ENCODE results near the gene PHF3.
"Not testable (repeated sequence)": the region's sequence is repeated elsewhere in the genome, so short reads cannot be mapped to it uniquely, and the experiment has no call there.

The PHF3 gene

DNA sequence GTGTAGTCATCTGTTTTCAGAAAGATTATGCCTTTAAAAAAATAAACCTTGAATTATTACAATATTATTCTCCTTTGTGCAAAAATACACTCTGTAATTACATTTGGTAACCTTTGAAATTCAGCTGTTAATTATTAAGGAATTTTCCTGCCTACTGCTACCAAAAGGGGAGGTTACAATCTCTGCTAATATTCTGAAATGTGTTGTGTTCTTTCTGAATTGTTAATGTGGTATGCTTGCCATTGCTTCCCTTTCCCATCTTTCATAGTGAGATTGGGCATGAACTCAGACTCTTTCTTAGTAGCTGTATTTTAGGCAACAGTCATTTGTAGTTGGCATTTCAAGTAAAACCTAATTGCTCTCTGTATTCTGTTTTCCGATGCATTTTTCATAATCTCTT, 73.0 kb downstream of the PHF3 start:
- DNase-seq (ENCODE audit: low read depth) = no peak

DNA sequence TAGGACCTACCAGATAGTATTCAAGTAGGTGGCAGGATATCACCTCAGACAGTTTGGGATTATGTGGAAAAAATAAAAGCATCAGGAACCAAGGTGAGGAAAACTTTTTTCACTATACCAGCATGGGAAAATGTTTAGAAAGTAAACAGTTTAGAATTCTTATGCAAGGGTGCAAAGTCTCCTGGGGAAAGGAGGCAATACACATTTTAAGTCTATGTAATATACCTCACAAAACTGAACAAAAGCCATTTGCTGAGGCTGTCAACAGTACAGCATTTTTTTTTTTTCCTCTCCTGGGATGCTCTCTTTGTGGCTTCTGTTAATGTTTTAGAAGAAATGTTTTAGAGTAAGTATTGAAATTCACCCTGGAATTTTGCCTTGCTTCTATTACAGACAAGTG, 73.5 kb downstream of the PHF3 start:
- DNase-seq (ENCODE audit: low read depth) = no peak

DNA sequence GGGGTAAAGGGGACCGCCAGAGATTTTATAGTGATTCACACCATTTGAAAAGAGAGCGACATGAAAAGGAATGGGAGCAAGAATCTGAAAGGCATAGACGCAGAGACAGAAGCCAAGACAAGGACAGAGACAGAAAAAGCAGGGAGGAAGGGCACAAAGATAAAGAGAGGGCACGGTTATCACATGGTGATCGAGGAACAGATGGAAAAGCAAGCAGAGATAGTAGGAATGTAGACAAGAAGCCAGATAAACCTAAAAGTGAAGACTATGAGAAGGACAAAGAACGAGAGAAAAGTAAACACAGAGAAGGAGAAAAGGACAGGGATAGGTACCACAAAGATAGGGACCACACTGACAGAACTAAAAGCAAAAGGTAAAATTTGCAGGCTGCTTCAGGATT, 77.7 kb downstream of the PHF3 start:
- DNase-seq (ENCODE audit: low read depth) = no peak

DNA sequence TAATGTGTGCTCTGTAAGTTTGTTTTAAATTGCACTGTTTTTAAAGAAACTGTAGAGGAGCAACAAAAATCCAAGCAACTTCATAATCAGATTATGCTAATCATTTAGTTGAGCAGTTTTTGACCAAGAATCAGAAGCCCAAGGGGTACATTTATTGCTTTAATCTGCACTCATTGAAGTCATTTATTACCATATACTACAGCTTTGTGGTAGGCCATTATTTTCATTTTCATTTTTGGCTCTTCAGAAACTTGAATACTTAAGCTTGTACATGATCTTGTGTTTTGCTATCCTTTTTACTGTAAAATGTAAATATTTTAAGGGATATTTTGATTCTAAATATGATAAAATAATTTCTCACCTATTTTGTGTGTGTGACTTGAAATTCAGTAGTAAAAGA, 78.5 kb downstream of the PHF3 start:
- DNase-seq (ENCODE audit: low read depth) = no peak

DNA sequence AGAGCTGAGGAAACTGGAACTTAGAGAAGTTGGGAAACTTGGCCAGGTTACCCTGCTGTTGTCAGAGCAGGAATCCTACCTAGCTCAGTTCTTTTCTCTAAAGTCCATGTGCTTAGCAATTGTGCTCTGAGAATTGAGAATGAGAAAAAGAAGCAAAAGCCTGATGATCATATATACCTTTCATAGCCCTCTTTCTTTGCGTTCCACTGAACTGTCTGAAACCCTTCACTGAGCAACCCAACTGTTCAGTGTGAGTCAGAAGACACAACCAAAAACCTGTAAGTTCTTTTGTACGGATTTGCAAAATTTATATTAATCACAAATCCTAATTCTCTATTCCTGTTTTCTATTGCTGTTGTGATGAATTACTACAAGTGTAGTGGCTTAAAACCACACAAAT, 80.6 kb downstream of the PHF3 start:
- no peak for DNase-seq (ENCODE audit: low read depth)

DNA sequence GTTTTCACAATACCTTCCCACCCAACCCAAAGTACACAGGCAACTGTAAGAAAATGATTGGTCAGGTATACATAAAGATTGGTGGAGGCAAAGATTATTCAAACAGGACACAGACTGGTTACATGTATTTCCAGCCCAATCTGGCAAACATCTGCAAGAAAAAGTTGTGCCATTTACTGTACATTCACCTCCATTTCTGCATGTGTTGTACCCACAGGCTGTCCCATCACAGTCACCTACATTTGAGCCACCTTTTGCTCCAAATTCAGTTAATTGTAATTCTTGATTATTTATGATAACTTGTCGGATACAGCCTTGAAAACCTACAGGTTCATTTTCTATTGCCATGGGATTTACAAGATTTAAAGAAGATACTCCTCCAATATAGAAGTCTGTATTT, 85.6 kb downstream of the PHF3 start:
- no peak for DNase-seq (ENCODE audit: low read depth)

DNA sequence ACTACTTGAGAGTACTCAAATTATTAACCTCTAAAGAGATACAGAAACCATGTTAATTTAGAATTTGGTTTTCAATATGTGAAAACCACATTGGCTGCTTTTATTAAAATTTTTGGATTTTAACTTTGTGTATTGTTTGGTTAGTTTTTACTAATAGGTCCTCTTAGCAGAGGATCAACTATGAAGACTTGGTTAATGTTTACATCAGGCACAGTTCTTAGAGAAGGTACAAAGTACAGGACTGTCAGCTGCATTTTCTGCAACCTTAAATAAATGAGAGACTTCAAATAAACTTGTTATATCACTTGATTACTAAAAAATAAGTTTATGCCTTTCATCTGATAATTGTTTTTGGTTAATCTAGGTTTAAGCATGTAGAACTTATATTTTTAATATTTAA, 89.1 kb downstream of the PHF3 start:
- no peak for DNase-seq (ENCODE audit: low read depth)

DNA sequence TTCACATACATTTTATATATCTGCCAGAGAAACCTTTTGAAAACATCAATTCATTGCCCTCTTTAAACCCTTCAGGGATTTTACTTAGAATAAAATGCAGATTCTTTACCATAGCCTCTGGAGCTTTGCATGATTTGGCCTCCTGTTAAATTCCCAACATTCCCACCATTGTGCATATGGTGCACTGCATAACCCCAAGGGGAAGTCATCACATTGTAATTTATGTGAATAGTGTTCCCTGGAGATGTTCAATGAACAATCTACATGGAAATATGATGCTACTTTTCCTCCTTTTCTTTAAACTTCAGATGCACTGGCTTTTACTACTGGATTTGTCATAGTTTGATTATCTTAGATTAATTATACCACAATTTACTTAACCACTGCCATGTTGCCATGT, 94.7 kb downstream of the PHF3 start:
- DNase-seq (ENCODE audit: low read depth) = no peak

DNA sequence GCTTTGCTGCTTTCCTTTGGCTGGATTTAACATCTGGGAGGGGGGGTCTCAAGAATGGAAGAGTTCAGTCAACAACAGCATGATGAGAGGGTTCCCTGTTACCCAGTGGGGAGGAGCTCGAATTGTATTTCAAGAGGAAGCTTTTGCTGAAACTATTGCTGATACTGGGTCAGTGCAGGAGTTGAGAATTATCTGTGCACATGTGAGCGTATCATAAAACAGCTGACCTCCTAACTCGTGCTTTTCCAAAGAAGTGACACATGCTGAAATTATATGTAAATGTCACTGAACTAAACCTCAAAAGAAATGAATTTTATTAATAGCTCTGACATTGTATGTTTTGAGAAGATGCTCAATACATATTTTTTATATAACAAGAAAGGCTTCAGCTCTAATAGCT, 96.3 kb downstream of the PHF3 start:
- DNase-seq (ENCODE audit: low read depth) = no peak

DNA sequence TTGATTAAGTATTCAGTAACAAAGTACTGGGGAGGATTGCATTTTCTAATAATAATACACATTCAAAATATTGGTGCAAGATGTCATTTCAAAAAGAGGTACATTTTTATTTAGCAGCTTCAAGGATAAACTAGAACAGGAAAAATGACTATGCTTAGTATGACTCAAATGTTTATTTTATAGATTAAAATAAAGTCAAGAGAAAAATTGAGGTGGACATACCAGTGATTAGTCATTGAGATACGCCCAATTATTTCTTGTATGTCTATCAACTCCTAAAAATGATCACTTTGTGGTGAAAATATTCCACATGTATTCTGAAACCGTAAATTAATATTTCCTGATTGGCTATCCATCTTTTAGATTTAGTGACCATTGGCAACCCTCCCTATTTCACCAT, 96.7 kb downstream of the PHF3 start:
- DNase-seq (ENCODE audit: low read depth) = no peak

DNA sequence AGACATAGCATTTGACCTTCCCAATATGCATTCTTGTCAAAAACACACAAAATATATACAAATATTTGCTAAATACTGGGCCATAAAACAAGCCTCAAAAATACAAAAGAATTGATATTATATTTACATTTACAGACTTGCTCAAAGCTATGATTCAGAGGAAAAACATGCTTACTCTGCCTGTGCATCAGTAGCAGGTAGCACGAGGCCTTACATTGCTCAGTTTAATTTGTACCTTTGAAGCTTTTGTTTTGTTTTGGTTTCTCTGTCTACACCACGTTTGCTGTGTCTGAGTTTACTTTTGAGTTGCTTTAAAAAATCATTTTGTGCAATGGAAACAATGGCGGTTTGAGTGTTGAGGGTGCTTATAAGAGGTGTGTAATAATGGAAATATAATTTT, 99.3 kb downstream of the PHF3 start:
- no peak for DNase-seq (ENCODE audit: low read depth)

DNA sequence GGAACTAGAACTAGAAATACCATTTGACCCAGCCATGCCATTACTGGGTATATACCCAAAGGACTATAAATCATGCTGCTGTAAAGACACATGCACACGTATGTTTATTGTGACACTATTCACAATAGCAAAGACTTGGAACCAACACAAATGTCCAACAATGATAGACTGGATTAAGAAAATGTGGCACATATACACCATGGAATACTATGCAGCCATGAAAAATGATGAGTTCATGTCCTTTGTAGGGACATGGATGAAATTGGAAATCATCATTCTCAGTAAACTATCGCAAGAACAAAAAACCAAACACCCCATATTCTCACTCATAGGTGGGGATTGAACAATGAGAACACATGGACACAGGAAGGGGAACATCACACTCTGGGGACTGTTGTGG, 102.6 kb downstream of the PHF3 start:
- DNase-seq (ENCODE audit: low read depth) = not testable (repeated sequence)

DNA sequence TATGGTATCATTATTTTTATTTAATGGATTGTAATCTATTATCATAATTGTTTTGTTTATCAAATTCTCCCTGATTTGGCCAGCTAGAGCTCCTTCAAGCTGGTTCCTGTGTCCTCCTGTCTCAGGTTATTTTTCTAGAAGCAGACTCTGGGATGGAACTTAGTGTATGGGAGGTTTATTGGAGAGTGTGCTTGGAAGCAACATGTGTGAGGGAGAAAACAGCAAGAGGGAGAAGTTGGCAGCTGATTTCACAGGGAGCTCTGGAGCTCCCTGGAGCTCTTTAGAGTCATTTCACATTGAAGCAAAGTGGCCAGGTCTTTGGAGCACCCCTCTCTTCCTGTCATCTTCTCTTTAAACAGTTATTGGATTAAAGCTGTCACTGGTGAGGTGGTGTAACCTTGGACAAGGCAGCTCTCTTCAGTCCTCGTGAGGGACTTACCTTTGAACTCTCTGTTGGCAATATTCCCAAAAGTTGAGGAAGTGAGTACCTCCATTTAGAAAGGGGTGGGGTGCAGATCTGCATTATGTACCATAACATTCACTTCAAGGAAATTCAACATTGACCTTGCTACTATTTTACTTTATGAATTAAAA, 103.6 kb downstream of the PHF3 start:
- DNase-seq (ENCODE audit: low read depth) = no peak

DNA sequence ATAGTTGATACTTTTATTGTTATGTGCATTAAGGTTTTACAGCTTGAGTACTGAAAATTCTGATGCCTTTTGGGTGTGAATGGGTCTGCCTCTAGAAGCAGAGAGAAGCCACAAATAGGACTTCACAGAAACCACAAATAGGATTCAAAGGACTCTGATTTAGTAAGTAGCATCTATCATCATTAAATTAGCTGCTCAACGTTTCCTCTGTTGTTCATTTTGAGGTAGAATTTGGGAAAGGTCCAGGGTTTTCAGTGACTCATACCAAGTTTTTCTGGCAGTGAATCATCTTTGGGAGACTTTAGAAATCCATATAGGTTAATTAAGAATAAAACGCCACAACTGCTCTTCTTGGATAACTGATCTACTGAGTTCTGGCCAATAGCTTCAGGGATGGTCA, 105.1 kb downstream of the PHF3 start:
- DNase-seq (ENCODE audit: low read depth) = peak; percentile 25

DNA sequence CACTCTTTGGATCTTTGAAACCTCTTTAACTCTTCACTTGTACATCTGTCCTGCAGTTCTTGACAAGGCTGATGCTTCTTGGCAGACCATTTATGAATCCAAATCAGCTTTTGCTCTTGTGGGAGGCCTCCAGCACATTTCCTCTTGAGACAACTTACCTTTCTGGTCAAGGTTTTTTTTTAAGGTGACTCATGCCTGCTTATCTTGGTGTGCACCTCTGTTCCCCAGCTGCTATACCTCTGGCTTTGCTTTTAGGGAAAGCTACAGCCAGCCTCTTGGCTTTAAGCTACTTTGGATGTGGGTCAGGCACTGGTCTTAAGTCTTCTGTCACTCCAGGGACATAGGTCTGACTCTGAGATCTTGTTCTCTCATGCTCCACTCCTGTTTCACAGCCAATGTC, 106.5 kb downstream of the PHF3 start:
- no peak for DNase-seq (ENCODE audit: low read depth)

DNA sequence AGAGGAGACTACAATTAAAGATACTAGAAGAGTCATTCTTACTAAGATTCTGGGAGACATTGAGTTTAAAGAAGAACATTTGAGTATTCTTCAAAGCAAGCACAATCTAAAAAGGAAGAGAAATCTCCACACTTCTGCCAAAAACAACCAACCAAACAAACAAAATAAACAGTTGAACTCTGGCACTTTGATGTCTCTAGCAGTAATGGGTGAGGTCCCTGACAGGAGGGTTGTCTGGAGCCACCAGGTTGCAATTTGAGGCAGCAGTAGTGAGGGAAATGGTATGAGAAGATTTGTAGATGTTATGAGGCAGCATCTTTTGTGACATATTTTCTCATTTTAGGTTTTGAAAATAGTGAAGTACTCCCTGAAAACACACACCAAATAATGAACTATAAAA, 108.1 kb downstream of the PHF3 start:
- DNase-seq (ENCODE audit: low read depth) = no peak

DNA sequence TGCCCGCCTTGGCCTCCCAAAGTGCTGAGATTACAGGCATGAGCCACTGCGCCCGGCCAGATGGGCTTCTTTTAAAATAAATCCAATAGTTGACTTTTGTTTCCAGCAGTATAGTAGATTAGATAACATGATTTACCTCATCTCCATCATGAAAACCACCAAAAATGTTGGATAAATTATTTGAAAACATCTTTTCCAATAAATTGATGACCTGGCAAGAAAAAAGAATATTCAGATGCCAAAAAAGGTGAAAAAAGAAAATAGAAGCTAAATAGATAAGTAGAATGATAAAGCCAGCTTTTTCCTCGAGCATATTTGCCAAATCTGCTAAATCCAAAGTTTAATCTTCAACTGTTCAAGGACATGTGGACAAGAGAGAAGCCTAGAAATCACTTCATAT, 109.2 kb downstream of the PHF3 start:
- DNase-seq (ENCODE audit: low read depth) = no peak

DNA sequence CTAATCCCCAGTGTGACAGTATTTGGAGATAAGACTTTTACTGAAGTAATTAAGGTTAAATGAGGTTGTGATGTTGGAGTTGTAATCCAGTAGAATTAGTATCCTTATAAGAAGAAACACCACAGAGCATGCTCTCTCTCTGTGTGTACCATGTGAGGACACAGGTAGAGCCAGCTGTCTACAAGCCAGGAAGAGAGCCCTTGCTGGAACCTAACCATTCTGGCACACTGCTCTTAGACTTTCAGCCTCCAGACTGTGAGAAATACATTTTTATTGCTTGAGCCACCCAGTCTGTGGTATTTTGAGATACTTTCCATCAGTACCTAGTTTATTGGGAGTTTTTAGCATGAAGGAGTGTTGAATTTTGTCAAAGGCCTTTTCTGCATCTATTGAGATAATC, 110.2 kb downstream of the PHF3 start:
- DNase-seq (ENCODE audit: low read depth) = no peak

DNA sequence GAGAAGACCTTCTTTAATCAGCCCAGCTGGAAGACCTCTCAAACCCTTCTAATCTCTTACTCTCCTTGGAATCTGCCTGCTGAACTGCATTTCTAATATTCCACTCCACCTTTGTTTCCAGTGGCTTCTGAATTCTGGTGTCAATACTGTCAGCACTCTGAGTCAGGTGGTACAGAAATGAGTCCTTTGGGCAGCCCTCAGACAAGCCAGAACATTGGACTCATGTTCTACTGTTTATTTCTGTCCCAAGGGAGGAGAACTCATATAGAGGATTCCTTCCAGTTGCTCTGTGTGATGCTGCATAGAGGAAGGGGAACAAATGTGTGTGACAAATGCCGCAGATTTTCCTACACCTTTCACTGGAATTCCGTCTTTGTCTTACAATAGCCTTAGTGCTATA, 114.8 kb downstream of the PHF3 start:
- DNase-seq (ENCODE audit: low read depth) = no peak

DNA sequence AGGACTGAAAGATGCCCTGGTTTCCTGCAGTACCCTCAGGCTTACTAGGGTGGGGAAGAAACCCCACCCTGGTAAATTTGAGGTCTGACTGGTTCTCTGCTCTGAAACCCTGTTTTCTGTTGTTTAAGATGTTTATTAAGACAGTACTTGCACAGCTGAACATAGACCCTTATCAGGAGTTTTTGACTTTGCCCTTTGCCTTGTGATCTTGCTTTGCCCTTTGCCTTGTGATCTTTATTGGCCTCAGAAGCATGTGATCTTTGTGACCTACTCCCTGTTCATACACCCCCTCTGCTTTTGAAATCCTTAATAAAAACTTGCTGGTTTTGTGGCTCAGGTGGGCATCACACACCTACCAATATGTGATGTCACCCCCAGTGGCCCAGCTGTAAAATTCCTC, 121.7 kb downstream of the PHF3 start:
- DNase-seq (ENCODE audit: low read depth) = not testable (repeated sequence)

DNA sequence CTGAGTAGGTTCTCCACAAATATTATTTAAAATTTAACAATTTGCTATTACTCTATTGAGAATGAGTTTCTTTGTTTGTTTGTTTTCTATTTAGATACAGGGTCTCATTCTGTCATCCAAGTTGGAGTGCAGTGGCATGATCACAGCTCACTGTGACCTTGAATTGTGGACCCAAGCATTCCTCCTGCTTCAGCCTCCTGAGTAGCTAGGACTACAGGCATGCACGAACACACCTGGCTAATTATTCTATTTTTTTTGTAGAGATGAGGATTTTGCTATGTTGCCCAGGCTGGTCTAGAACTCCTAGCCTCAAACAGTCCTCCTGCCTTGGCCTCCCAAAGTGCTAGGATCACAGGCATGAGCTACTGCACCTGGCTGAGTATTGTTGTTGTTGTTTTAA, 122.2 kb downstream of the PHF3 start:
- no peak for DNase-seq (ENCODE audit: low read depth)

DNA sequence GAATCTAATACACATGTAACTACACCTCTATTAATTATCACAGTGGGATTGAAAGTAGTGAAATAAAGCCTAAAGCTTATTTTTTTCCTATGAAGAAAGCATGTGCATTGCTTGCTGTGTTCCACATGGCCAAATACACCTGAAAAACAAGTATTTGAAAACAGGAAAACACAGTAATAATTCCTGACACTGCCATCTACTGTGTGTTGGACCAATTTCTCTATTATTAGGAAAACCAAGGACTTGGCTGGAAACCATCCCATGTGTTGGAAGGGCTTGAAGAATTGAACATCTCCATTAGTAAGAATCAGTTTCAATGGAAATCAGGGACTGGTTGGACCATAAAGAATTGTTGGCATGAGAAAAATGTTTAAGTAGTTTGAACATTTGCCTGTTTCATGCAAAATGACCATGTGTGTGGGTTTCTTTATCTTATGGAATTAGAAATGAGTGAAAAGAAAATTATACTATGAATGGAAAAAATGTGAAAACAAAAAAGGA, 124.1 kb downstream of the PHF3 start:
- DNase-seq (ENCODE audit: low read depth) = no peak

DNA sequence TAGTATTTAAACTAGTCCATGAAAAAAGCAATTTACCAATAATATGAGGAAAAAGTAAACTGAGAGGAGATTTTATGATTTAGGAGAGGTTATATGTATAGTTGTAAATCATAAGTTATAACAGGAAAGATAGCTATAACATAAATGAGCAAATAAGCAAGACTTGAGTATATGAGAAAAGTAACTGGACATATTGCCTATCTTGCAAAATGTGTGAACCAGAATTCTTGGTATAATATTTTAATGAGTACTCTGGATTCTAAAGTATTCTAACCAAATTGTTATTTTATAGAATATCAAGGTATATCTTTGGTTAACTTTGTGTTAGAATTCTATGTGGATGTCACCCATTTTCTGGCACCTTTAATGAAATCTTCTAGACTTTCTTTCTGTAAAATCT, 124.6 kb downstream of the PHF3 start:
- no peak for DNase-seq (ENCODE audit: low read depth)

DNA sequence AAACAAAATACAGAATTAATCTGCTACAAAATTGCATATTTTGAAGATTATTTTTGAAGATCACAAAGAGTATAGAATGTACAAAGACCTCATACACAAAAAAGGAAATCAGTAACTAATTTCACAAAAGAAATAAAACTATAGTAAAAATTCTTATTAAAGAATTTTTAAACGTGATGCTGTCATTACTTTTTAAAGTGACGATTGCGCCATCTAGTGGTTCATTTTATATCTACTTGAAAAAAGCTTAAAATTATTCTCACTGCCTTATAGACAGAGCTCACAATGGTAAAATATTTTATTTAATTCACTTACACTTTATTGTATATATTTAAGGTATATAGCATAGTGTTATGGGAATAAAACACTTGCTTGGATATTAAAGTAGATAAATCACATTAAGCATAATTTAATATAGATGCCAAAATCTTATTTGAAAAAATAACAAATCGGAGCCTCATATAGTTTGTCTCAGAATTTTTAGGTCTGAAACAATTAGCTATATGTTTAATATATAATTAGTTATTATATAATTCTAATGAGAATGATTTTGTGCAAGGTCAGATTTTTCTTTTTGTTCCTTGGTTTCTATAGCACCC, 128.8 kb downstream of the PHF3 start:
- no peak for DNase-seq (ENCODE audit: low read depth)
